Ovary (tissue), 9 donors: Measurements from ENCODE around the gene MSANTD2. TPM values are rescaled to one million over a fixed set of nuclear protein-coding genes. Genes with fewer than 3 reads are reported as not detected.

Experiments used
- DNase-seq, 5 donors: peaks; one replicate each; pipeline ENCODE4 v3.0.0-alpha.2; 2019 to 2020
- H3K27ac ChIP-seq, 2 donors: fragments of 200-600 bp; one replicate each; pipeline versions ENCODE4 v1.5.1 to v1.8.0; 2019 to 2022
- H3K27me3 ChIP-seq: fragments of 200-600 bp; one replicate; pipeline ENCODE4 v1.8.0; 2022
- H3K36me3 ChIP-seq: fragments of 200-600 bp; sonication (generic); one replicate; pipeline ENCODE4 v1.5.1; 2019
- H3K4me1 ChIP-seq: one replicate; pipeline ENCODE4 v1.8.1; 2013; ENCODE audit warnings: mild to moderate bottlenecking, moderate library complexity; ENCODE audit not compliant: insufficient read depth
- H3K4me3 ChIP-seq: fragments of 200-600 bp; sonication (generic); one replicate; pipeline ENCODE4 v1.5.1; 2017
- H3K9me3 ChIP-seq, 2 donors: fragments of 200-600 bp in 1 of 2; sonication (generic) in 1 of 2; one replicate each; pipeline versions ENCODE4 v1.5.1 to v1.8.1; 2013 to 2019; ENCODE audit warnings: mild to moderate bottlenecking in 1 of 2, moderate library complexity in 1 of 2
- CTCF ChIP-seq, 3 donors: fragments of 450-650 bp in 2 of 3; fragments of 200-600 bp in 1 of 3; IDR thresholded peaks; one replicate each; pipeline versions ENCODE4 v1.5.1 to v1.8.0; 2016 to 2022; ENCODE audit warnings: antibody characterized with exemption in 3 of 3, mild to moderate bottlenecking in 1 of 3
- EP300 ChIP-seq: sonication (generic); formaldehyde crosslinking; IDR thresholded peaks from one replicate; pipeline ENCODE4 v1.6.1; 2017; ENCODE audit warnings: antibody characterized with exemption
- POLR2A ChIP-seq: fragments of 450-650 bp; IDR thresholded peaks from one replicate; pipeline ENCODE4 v1.6.1; 2017; ENCODE audit warnings: antibody characterized with exemption, mild to moderate bottlenecking, moderate library complexity
- WGBS, 3 donors: extraction: QIAGEN DNeasy Blood & Tissue Kit in 1 of 3; methylation state at CpG; one replicate each; pipeline versions ENCODE4 v1.1.5 to v1.1.7; 2013 to 2017; 5-methylcytosine and 5-hydroxymethylcytosine counted together
- intact Hi-C, 4 donors: fragments of 100-400 bp; cut with DNase I; formaldehyde crosslinking; loops; one replicate each; pipeline versions ENCODE4 v1.11.0 to v1.15.1; 2022 to 2023
- polyA plus RNA-seq, 2 donors: library from polyadenylated mRNA; stranded (reverse); fragments of 200-250 nt in 1 of 2; fragments of 350-450 nt in 1 of 2; fragmentation: Illumina TruSeq in 1 of 2; extraction: RNeasy Lipid Tissue Mini Kit (QIAGEN cat#74804) in 1 of 2; gene quantifications; one replicate each; pipeline ENCODE4 v1.2.3, GENCODE V29; 2013 to 2014
- total RNA-seq, 7 donors: library from RNA; depleted of rRNA in 2 of 7; stranded (reverse); fragments of >200 nt in 2 of 7; fragmentation: NEBNext Ultra II Directional in 3 of 7; extraction: Animal tissue kit (Norgen Biotek cat#: 25700) in 3 of 7; gene quantifications; one replicate each; pipeline versions ENCODE4 v1.1.0 to v1.2.4, GENCODE V29; 2016 to 2023
- donor health status: DM: no; HTN: no; CAD: no; lungs with moderate emphysema.
- donor health status: DM: no; HTN: no; CAD: no.
- donor health status: Bipolar disorder and iron deficiency.
- donor health status: DM: yes; HTN: yes; CAD: no.
- donor health status: DM: no; HTN: no; CAD: no.
- donor health status: DM: yes; HTN: yes; CAD: no.

MSANTD2 gene
- total and polyA plus RNA-seq, 9 donors, result 9.9 to 19.4 (median 16.7) TPM

GRCh38 chr11:124799348-124800225 is 619 bp downstream of the MSANTD2 start:
- intact Hi-C loops, result no loop called here
- Histone ChIP-seq H3K36me3 (no peaks in the 10 kb centered on the region), H3K27me3 (no peaks in the 10 kb centered on the region), H3K4me3 (peak overlapping the region; percentile 98), H3K4me1 (peaks cover 8% of the 10 kb centered on the region), H3K27ac (peak overlapping the region; percentile 92 to 99), H3K9me3 (no peaks in the 10 kb centered on the region)
- DNase-seq, result peak in 4 of 5 donors; percentile 16 to 49 (median 33)
- 0 to 2% (median 0%) methylated on average over 64 to 83 of the region's 83 CpGs for WGBS, 3 donors
- TF ChIP-seq EP300 (no peak), CTCF (IDR thresholded peaks at IDR 0.05) (no peak), POLR2A (no peak)

DNA sequence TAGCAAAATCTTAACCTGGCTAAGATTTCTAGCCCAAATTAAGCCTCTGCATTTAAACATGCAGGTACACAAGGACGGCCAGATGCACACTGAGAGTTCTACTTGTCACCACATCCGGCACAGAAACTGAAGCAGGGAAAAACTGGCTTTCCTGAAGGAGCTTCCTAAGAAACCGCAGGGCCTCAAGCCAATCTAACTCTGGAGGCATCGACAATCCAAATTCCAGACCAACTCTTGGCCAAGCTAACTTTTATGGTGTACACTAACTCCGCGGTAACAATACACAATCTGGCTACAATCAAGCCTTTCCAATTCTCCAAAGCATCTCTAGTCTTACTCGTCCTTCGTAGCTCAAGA is 1.2 kb downstream of the MSANTD2 start:
- no peak for DNase-seq
- intact Hi-C loops, result no loop called here
- peak overlapping the region; percentile 98 for H3K4me3 ChIP-seq
- H3K27ac ChIP-seq, result no peak overlapping the region
- no peaks in the 10 kb centered on the region for H3K9me3 ChIP-seq
- WGBS, 3 donors, result 0 to 1% (median 1%) methylated on average over 8 of the region's 8 CpGs
- H3K27me3 ChIP-seq, result no peaks in the 10 kb centered on the region
- H3K4me1 ChIP-seq, result peaks cover 8% of the 10 kb centered on the region
- no peaks in the 10 kb centered on the region for H3K36me3 ChIP-seq
- no peak for TF ChIP-seq CTCF (IDR thresholded peaks at IDR 0.05)
- TF ChIP-seq POLR2A, result no peak
- no peak for TF ChIP-seq EP300

DNA sequence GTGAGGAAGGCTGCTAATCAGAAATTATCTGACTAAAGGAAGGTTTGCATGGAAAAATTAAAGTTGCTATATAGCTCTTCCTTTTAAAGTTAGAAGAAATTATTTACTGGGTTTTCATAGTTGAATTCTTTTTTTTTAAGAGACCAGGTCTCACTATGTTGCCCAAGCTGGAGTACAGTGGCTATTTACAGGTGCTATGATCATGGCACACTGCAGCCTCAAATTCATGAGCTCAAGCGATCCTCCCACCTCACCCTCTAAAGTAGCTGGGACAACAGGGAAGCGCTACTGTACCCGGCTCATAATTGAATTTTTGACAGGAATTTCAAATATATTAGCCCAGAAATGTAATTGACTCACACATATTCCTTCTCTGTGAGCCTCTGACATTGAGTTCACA is 3.9 kb downstream of the MSANTD2 start:
- Histone ChIP-seq H3K27me3 (no peaks in the 10 kb centered on the region), H3K4me3 (no peak overlapping the region), H3K36me3 (no peaks in the 10 kb centered on the region), H3K4me1 (peaks cover 7% of the 10 kb centered on the region), H3K9me3 (no peaks in the 10 kb centered on the region), H3K27ac (no peak overlapping the region)
- 88 to 93% (median 92%) methylated on average over 3 of the region's 3 CpGs for WGBS, 3 donors
- intact Hi-C loops, result no loop called here
- TF ChIP-seq CTCF (IDR thresholded peaks at IDR 0.05) (no peak), EP300 (no peak)
- no peak for DNase-seq

DNA sequence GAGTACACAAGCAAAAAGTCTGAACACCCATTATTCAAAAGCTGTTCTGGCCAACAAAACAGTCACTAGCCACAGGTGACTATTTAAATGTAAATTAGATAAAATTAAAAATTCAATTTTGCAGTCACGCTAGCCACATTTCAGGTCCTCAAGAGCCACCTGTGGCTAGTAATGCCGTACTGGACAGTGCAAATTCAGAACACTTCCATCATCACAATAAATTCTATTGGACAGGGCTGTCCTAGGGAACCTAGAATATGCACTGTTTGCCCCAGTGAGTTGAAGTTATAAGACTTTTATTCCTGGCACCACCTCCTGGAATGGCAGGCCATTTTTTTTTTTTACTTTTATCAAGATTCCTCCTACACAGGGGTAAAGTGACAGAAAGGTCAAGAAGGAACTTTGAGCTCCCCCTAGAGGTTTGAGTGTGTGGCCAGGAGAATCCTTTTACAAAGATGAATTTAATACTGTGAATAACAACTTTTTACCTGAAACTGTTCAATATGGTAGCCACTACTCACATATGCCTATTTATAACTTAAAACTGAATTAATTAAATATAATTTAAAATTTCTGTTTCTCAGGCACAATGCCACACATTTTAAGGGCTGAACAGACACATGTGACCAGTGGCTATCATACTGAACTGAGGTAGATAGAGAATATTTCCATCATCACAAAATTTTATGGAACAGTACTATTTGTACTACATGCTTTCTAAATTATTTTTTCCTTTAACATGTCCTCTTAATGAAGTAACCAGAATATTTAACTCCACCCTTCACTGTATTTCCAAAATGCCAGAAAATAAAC is 6.5 kb downstream of the MSANTD2 start:
- Histone ChIP-seq H3K4me1 (peaks cover 3% of the 10 kb centered on the region), H3K4me3 (no peak overlapping the region), H3K27me3 (no peaks in the 10 kb centered on the region), H3K36me3 (no peaks in the 10 kb centered on the region), H3K9me3 (no peaks in the 10 kb centered on the region), H3K27ac (no peak overlapping the region)
- intact Hi-C loops, result no loop called here
- DNase-seq, result no peak
- TF ChIP-seq CTCF (IDR thresholded peaks at IDR 0.05) (peak in 1 of 3 donors; percentile 10), EP300 (no peak), POLR2A (no peak)
- 87 to 90% (median 89%) methylated on average over 2 of the region's 2 CpGs for WGBS, 3 donors
